ENCODE measurements around the gene UMODL1.

DNA sequence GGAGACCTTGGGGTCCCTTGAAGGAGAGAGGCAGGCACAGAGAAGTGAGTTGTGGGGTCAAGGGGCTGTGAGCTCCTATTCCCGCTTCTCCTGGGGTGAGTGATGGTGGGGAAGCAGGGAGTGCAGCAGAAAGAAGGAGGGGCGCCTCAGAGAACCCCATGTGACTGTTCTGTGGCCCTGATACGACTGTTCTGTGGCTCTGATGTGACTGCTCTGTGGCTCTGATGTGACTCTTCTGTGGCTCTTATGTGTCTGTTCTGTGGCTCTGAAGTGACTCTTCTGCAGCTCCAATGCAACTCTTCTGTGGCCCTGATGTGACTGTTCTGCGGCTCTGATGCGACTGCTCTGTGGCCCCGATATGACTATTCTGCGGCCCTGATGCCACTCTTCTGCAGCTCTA lies 29.9 kb upstream of the UMODL1 start:
- TF ChIP-seq, protein P1, sequence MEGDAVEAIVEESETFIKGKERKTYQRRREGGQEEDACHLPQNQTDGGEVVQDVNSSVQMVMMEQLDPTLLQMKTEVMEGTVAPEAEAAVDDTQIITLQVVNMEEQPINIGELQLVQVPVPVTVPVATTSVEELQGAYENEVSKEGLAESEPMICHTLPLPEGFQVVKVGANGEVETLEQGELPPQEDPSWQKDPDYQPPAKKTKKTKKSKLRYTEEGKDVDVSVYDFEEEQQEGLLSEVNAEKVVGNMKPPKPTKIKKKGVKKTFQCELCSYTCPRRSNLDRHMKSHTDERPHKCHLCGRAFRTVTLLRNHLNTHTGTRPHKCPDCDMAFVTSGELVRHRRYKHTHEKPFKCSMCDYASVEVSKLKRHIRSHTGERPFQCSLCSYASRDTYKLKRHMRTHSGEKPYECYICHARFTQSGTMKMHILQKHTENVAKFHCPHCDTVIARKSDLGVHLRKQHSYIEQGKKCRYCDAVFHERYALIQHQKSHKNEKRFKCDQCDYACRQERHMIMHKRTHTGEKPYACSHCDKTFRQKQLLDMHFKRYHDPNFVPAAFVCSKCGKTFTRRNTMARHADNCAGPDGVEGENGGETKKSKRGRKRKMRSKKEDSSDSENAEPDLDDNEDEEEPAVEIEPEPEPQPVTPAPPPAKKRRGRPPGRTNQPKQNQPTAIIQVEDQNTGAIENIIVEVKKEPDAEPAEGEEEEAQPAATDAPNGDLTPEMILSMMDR (IDR thresholded peaks at IDR 0.05; ENCODE audit: low read length), result no peak
- TF ChIP-seq EZH2 (optimal IDR thresholded peaks at IDR 0.05; ENCODE audit: low read depth, low read length) (no peak), EZH2phosphoT487 (IDR thresholded peaks at IDR 0.05; ENCODE audit: low read length) (no peak)

Measured in MM.1S (cell line).